ENCODE results near the gene IRF2BP2. TPM values are rescaled to one million over a fixed set of nuclear protein-coding genes. Genes with fewer than 3 reads are reported as not detected.
A peak's percentile ranks its signal among the peaks of the same experiment; 100 is the strongest.

IRF2BP2 gene
- total RNA-seq, 2 donors from 2014 or later = 176 TPM

DNA sequence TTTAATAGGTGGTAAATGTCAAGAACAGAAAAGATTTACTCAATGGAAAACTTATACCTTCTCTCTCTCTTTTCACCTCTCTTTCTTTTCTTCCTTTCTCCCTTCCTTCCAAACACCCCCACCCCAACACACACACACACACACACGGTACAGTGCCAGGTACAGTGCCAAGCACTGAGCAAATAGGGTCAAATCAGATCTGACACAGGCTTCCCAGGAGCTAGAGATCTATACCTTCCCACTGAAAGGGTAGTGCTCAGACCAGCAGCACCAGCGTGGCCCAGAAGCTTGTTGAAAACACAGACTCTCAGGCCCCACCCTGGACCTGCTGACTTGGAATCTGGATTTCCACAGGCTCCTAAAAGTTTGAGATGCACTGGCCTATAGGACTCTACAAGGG, 31.9 kb downstream of the IRF2BP2 start:
- ATAC-seq = no peak
- DNase-seq = peak in 1 of 2 donors; percentile 3
- intact Hi-C loops (cut with DNase I, micrococcal nuclease) = no loop called here

DNA sequence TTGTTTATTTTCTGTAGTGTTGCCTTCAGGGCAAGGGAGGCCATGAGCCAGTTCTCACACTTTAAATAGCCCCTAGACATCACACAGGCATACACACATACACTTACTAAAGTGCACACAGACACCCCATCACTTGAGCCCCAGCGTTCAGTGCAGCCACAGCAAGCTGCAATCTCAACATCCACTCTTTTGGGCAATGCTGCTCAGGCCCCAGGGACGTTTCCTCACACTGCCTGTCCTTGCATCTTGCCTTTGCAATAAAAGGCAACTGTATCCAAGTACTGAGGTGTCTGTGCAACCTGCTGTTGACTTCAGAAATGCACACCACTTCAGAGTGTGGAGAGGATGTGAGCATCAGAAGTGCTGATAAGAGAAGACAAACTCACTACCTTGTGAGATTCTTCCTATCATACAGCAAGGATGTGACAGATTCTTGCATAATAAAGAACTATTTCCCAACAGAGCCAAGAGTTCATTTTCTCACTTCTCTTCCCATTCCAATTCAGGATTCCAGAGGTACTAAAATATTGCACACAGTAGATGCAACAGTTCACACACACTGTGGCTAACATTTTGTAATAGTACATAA, 36.2 kb downstream of the IRF2BP2 start:
- DNase-seq = peak in 1 of 2 donors; percentile 5
- intact Hi-C loops (cut with DNase I, micrococcal nuclease) = no loop called here
- ATAC-seq = no peak

DNA sequence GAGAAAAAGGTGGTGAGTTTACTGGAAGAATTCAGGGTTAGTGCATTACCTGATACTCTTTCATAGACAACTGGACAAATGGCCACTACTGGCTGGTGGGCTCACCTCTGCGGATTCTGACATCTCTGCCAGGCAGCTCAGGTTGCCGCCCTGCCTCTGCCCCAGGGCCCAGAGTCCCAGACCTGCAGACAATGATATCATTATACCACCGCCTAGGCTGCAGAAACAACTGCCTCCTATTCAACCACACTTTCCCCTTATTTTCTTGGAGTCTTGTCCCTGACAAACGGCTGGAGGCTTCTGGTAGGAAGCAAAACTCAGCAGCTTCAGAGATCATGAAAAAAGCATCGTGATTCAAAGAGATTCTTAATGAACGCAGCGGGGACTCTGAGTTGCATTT, 37.0 kb downstream of the IRF2BP2 start:
- ATAC-seq (no peak), DNase-seq (peak in 1 of 2 donors; percentile 6)
- intact Hi-C loops (cut with DNase I, micrococcal nuclease) = no loop called here

DNA sequence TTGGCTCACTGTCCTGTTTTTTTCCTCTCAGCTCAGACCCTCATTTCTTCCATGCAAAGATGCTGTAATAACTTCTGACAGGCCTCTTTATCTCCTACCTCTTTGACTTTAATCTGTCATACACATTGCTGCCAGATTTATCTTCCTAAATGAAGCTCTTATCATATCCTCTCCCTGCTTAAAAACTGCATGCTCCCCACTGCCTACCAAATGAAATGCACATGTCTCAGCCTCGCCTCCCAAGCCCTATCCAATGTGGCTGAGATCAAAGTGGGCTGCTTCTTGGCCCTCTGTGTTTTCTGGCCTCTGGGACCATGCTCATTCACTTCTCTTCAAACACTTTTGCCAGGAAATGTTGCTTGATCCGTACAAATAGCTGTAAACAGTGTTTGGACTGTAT, 38.3 kb downstream of the IRF2BP2 start:
- intact Hi-C loops (cut with DNase I, micrococcal nuclease) = no loop called here
- ATAC-seq = no peak
- DNase-seq = no peak

DNA sequence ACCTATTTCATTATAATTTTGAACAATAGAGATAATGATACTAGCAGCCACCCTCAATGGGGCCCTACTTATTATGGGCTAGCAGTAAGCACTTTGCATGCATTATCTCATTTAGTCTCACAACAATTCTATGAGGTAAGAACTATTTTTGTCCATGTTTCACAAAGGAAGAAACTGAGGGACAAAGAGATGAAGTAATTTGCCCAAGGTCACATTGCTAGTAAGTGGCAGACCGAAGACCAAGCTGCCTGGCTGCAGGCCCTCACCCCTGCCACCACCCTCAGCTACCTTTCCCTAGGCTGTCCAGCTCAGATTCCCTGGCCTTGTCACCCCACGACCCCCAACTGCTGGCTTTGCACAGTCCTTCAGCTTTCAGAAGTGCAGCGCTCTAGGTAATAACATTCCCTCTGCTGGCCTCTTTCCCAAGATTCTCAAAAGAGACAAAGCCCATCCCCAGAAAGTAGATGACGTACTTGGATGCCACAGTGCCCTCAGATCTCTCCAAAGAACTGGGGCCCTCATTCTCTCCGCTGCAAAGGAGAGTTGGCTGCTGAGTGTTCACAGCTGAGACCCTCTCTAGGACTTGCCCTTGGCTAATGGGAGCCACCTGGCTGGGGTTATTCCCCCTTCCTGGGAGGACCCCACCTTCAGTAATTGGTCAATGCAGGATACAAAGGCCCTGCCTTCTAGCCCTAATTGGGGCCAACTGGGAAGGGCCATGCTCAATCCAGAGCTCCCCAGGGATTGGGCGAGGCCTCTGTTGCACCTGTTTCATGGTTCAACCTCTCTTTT, 39.5 kb downstream of the IRF2BP2 start:
- DNase-seq (peak in 1 of 2 donors; percentile 12), ATAC-seq (no peak)
- intact Hi-C loops (cut with DNase I, micrococcal nuclease) = no loop called here

DNA sequence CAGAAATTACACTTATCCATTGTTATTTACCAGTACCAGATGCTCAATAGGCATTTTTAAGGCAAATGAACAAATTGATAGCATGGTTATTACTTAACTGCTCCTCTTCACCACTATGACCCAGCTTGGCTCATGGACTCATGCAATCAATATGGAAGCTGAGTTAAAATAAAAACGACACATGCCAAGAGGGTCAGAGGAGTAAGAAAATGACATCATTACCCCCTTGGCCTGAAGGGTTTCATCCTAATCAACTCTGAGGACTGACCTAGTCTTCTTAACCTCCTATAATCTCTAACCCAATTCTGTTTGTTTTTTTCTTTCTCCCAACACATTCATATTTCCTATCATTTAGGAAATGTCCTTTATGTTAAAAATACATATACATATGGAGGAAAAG, 41.6 kb downstream of the IRF2BP2 start:
- DNase-seq = no peak
- intact Hi-C loops (cut with DNase I, micrococcal nuclease) = no loop called here
- no peak for ATAC-seq

DNA sequence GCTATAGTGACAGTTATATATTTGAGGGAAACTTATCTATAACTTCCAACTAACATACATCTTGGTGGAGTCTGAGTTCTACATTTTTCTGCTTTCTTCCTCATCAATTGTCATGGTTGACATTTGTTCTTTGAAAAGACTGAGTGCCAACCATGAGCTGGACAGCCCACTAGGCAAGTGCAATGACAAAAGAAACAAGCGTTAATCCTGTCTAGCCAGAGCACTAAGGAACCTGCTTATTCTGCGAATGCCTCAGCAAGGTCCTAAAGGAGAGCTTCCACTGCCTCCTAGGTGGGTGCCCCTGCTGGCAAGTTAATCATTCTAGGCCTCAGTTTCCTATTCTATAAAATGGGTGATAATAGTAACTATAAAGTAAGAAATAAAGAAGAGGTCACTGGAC, 44.8 kb downstream of the IRF2BP2 start:
- intact Hi-C loops (cut with DNase I, micrococcal nuclease) = no loop called here
- no peak for ATAC-seq
- DNase-seq = no peak

DNA sequence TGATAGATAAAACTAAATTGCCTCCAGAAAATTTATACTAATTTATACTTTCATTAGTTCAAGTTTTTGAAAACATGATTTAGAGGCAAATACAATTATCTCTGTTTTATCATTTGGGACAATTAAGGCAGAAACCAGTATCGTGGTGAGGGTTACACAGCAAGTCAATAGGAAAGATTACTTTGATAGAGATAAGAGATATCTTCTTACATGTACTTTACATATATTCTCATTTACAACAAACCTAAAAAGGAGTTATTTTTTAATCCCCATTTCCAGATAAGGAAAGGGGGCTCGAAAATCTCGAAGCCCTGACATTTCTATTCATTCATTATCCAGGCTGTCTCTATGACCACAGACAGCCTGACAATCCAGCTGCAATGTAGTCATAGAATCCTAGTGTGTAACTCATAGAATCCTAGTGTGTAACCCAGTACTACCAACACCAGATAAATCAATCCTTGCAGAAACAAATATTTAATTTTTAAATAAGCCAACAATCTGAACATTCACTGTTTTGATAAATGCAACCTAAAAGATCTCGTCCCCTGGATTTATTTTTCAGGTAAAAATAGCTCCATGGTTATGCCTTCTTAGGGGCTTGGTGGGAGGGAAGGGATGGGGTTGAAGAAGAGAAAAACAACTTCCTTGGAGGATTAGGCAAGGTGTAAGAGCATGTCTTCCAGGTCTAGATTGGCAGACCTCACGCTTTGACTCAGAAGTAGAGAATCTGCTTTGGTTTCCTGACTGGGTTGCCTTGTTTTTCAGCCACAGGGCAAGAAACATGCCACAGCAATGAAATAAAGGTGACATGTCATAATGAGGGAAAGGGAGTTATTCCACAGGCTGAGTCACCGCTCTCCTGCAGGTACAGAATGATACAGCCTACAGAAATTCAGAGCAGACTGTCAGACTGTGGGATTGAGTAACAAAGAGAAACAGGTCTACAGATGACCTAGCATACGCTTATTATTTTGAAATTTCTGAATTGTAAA, 45.6 kb downstream of the IRF2BP2 start:
- DNase-seq = peak in 1 of 2 donors; percentile 16
- intact Hi-C loops (cut with DNase I, micrococcal nuclease) = no loop called here

DNA sequence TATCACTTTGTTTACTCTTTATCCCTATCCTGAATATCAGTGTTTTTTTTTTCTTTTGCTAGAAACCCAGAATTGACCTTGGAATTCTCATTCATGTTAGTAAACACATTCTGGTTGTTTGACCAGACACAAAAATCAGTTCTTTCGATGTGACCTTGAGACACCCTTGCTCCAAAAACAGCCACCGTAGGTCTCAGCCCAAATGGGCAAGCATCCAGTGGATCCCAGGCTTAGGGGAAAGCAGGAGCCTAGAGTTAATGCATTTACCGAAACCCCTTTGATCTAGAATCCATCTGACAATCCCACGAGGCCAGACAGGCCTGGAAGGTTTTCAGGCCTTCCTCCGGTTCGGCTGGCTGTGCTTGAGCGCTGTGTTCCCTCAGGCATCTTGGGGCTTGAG, 47.6 kb downstream of the IRF2BP2 start:
- DNase-seq (peak in 1 of 2 donors; percentile 12), ATAC-seq (no peak)
- intact Hi-C loops (cut with DNase I, micrococcal nuclease) = no loop called here

More for the DNA sequence above, 45.6 kb downstream of the IRF2BP2 start:
- ATAC-seq = no peak

DNA sequence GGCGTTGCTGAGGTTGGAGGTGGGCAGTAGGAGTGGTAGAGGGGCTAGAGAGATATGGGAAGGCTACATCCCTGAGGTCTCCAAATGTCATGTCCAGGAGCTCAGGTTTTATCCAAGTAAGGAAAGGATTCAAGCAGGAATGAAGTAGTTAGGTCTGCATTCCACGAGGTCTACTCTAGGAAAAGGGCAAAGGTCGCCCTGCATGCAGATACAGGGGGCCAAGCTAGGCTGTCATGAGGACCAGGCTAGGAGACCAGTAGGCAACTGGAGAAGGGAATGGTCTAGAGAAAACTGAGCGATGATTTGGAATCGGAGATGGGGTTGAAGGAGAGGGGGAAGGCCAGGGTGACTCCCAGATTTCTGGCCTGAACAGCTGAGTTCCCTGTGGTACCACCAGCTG, 48.7 kb downstream of the IRF2BP2 start:
- peak in 1 of 2 donors; percentile 11 for DNase-seq
- intact Hi-C loops (cut with DNase I, micrococcal nuclease) = no loop called here
- ATAC-seq = no peak

DNA sequence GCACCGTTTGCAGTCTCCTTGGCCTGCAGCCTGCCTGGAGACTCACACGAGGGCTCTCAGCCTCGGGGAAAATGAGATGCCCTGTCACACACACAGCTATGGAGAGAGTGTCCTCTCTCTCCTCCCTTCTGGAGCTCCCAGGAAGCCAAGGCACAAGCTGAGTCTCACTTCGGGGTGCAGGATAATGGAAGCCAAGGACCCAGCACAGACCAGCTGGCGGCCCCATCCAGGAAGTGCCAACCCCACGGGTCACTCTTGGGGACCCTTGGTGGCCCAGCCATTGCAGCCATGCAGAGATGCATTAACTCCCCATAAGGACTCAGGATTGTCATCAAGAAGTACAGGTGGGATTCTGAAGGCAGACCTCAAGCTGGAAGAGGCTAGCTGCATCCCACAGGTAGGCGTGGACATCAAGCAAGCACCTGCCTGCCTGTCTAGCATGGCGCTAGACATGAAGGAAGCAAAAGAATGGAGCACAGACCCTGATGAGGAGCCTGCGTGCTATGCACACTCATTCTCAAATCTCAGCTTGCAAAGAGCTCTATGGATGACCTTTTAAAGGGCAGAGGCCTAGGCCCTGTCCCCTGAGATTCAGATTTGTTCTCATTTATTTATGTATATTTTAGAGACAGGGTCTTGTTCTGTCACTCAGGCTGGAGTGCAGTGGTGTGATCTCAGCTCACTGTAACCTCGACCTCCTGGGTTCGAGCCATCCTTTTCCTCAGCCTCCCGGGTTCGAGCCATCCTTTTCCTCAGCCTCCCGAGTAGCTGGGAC, 49.9 kb downstream of the IRF2BP2 start:
- intact Hi-C loops (cut with DNase I, micrococcal nuclease) = no loop called here
- ATAC-seq = no peak
- DNase-seq = peak in 1 of 2 donors; percentile 18

DNA sequence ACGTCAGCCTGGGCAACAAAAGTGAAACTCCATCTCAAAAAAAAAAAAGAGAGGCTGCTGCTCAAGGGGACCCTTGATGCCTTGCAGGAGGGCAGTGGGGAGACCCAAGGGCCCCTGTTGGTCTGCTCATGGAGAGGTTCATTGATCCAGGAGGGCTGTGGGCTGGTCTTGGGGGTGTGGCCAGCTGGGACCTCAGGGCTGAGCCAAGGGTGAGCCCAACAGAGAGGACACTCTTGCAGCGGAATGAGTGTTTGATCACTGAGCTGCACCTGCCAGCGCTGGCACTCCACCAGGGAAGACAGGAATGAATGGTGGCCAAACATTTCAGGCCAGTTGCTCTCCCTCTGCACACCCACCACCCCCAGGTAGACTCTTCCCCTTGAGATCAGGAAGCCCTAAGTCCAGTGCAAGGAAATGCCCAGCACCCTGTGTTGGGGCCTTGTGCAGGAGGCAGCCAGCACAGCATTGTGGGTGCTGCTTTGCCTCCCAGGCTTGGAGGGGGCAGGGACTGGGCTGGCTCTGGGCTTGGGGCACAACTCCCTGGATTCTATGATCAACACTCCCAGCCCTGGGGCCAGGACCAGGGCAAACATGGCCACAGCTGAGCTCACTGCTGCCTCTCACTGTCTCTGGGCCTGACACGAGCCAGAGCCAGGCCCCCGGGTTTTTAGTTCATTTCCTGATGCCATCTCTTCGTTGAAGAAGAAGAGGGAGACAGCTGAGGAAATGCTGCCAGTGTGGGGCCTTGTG, 50.7 kb downstream of the IRF2BP2 start:
- intact Hi-C loops (cut with DNase I, micrococcal nuclease) = no loop called here
- DNase-seq (peak in 1 of 2 donors; percentile 21), ATAC-seq (no peak)

DNA sequence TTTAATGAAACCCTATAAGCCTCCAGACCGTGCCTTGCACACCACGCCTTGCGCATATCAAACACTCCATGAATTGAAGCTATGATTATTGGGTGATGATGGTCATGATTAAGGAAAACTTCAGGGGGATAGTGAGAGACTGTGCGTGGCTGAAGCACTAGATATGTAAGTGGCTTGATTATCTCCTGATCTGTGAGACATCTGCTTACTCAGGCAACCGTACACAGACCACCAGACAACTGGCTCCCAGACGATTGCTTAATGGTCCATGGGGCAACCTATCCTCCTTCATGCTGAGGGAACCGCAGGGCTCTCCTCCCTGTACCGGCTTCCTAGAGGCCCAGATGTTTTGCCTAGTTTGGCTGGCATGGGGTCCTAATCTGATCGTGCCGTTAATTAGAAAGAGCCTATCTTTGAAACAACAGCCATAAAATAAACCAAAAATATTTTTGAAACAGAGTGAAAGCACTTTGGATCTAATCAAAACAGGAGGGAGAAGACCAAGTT, 51.6 kb downstream of the IRF2BP2 start:
- peak in 1 of 2 donors; percentile 8 for DNase-seq
- ATAC-seq = no peak
- intact Hi-C loops (cut with DNase I, micrococcal nuclease) = no loop called here

DNA sequence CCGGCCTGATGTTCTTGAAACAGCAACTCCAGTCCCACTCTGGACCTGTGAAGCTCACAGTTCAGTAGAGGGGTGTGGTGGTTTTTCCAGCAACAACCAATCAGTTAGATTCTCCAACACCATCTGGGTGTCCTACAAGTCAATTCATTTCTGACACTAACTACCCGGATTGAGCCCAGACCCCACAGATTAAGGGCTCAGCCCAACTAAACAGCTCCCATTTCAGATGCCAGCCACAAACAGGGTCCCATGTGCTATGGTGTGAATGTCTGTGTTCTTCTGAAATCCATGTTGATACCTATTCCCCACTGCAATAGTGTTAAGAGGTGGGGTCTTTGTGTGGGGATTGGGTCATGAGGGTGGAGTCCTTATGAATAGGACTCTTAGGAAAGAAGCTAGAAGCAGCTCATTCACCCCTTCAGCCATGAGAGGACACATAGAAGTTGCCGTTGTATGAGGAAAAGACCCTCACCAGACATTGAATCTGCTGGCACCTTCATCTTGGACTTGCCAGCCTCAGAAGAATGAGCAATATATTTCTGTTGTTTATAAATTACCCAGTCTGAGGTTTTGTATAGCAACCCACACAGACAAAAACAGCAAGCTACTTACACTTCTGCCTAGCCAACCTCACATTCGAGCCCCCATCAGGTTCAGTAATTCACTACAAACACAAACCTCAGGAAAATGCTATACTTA, 53.6 kb downstream of the IRF2BP2 start:
- intact Hi-C loops (cut with DNase I, micrococcal nuclease) = no loop called here
- DNase-seq (no peak), ATAC-seq (no peak)

DNA sequence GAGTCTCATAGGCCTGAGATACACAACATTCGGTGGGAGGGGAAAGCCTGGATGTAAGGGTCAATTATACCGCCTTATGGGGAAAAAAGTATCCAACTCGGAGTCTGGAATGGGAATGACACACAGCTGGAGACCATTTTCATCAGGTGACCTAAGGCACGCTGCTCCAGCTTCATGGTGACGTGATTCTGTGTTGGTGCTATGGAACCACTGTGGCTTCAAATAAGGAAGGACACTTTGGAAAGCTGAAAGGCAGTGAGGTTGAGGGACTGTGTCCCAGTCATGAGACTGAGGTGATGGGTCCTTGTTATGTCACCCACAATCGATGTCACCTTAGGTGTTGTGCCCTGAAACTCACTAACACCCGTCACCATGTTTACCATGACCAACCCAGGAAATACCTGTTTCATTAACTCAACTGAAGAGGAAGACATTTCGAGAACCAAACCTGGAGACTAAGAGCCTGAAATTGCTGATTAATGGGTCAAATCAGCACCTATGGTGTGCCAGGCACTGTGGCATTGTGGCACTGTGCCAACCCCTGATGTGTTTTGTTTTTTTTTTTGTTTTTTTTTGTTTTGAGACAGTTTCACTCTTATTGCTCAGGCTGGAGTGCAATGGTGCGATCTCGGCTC, 54.5 kb downstream of the IRF2BP2 start:
- no peak for ATAC-seq
- intact Hi-C loops (cut with DNase I, micrococcal nuclease) = no loop called here
- DNase-seq = peak in 1 of 2 donors; percentile 1

DNA sequence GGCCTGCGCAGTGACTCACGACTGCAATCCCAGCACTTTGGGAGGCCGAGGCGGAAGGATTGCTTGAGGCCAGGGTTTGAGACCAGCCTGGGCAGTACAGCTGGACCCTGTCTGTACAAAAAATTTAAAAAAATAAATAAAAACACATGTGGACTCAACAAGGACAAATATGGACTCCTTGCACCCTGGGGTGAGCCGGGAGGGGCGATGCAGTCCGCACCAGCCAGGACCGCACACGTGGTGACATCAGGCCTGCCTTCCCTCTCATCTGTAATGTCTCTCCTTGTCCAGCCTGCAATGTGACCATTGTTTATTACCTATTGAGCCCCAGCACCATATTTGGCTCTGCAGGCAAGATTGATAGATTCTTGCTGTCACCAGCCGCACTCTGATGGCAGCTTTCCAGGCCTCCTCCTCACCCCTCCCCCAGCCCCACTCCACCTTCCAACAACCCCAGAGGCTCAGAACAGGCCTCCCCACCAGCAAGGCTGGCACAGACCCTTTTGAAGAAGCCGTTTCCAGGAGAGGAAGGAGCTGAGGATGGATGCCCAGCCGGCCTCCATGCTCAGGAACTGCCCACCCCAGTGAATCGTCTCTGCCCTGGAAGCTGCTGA, 55.2 kb downstream of the IRF2BP2 start:
- ATAC-seq (no peak), DNase-seq (peak in 1 of 2 donors; percentile 44)
- intact Hi-C loops (cut with DNase I, micrococcal nuclease) = no loop called here
